Large intestine (tissue), 3 donors: ENCODE measurements around the gene DLGAP4. TPM values are rescaled to one million over a fixed set of nuclear protein-coding genes. Genes with fewer than 3 reads are reported as not detected.

Source experiments
- DNase-seq, 2 donors: peaks; one replicate each; pipeline versions ENCODE4 v3.0.0 to v3.0.0-alpha.2; 2013
- H3K27ac ChIP-seq: one replicate; pipeline ENCODE4 v1.5.1; 2013; ENCODE audit warnings: low read length
- H3K27me3 ChIP-seq: 2 replicates; pipeline ENCODE4 v1.6.1; 2013; ENCODE audit warnings: low read length; ENCODE audit not compliant: control insufficient read depth, insufficient read depth
- H3K36me3 ChIP-seq: 2 replicates; pipeline ENCODE4 v1.6.1; 2013; ENCODE audit warnings: low read length; ENCODE audit not compliant: control insufficient read depth, insufficient read depth
- H3K4me1 ChIP-seq: one replicate; pipeline ENCODE4 v1.6.1; 2013; ENCODE audit warnings: low read length; ENCODE audit not compliant: control insufficient read depth, insufficient read depth
- H3K4me3 ChIP-seq: one replicate; pipeline ENCODE4 v1.5.1; 2013; ENCODE audit warnings: low read length
- H3K9me3 ChIP-seq: one replicate; pipeline ENCODE4 v1.6.1; 2013; ENCODE audit warnings: mild to moderate bottlenecking, low read depth, low read length, moderate library complexity; ENCODE audit not compliant: control insufficient read depth
- WGBS: methylation state at CpG from one replicate; pipeline ENCODE4 v1.1.5; 2013; ENCODE audit warnings: low lambda C conversion rate; ENCODE audit not compliant: insufficient coverage; 5-methylcytosine and 5-hydroxymethylcytosine counted together
- polyA plus RNA-seq: library from polyadenylated mRNA; unstranded; fragments of 120-200 nt; gene quantifications from one replicate; pipeline ENCODE4 v1.2.1, GENCODE V29; 2013

DLGAP4 gene
- polyA plus RNA-seq, 1 donor = 43.1 TPM

- Histone ChIP-seq H3K36me3 (no peaks in the 10 kb centered on the region), H3K9me3 (peaks cover 4% of the 10 kb centered on the region), H3K27ac (no peak overlapping the region), H3K4me1 (no peaks in the 10 kb centered on the region), H3K27me3 (peaks cover 7% of the 10 kb centered on the region), H3K4me3 (no peak overlapping the region)
- no CpG with 5 or more reads among the region's 3 CpGs for WGBS
- no peak for DNase-seq
Measured at GRCh38 chr20:36317675-36318074, 11.5 kb downstream of the DLGAP4 start.

GRCh38 chr20:36318166-36318565 is 12.0 kb downstream of the DLGAP4 start:
- no peaks in the 10 kb centered on the region for H3K36me3 ChIP-seq
- H3K27me3 ChIP-seq = peaks cover 2% of the 10 kb centered on the region
- no peaks in the 10 kb centered on the region for H3K4me1 ChIP-seq
- no peak overlapping the region for H3K27ac ChIP-seq
- H3K4me3 ChIP-seq = no peak overlapping the region
- no peak for DNase-seq
- WGBS = no CpG with 5 or more reads among the region's 3 CpGs
- H3K9me3 ChIP-seq = peaks cover 4% of the 10 kb centered on the region

- WGBS = no CpG with 5 or more reads among the region's 12 CpGs
Measured at GRCh38 chr20:36319356-36320260, 13.5 kb downstream of the DLGAP4 start.

GRCh38 chr20:36320261-36320897 is 14.2 kb downstream of the DLGAP4 start:
- Histone ChIP-seq H3K4me3 (no peak overlapping the region), H3K27ac (no peak overlapping the region), H3K36me3 (no peaks in the 10 kb centered on the region), H3K4me1 (no peaks in the 10 kb centered on the region), H3K27me3 (no peaks in the 10 kb centered on the region), H3K9me3 (no peaks in the 10 kb centered on the region)
- no CpG with 5 or more reads among the region's 8 CpGs for WGBS
- no peak for DNase-seq

More at GRCh38 chr20:36319356-36320260, 13.5 kb downstream of the DLGAP4 start:
- Histone ChIP-seq H3K27me3 (no peaks in the 10 kb centered on the region), H3K36me3 (no peaks in the 10 kb centered on the region), H3K4me3 (no peak overlapping the region), H3K27ac (no peak overlapping the region), H3K4me1 (no peaks in the 10 kb centered on the region), H3K9me3 (peaks cover 3% of the 10 kb centered on the region)
- DNase-seq = no peak

- H3K4me1 ChIP-seq = no peaks in the 10 kb centered on the region
- no peak overlapping the region for H3K27ac ChIP-seq
- H3K4me3 ChIP-seq = no peak overlapping the region
- no peaks in the 10 kb centered on the region for H3K27me3 ChIP-seq
- no peaks in the 10 kb centered on the region for H3K9me3 ChIP-seq
- H3K36me3 ChIP-seq = no peaks in the 10 kb centered on the region
- no peak for DNase-seq
- WGBS = 100% methylated on average over 1 of the region's 24 CpGs
Measured at GRCh38 chr20:36320898-36321695, 15.0 kb downstream of the DLGAP4 start.

GRCh38 chr20:36322131-36322530 is 16.0 kb downstream of the DLGAP4 start:
- H3K4me1 ChIP-seq = no peaks in the 10 kb centered on the region
- no peaks in the 10 kb centered on the region for H3K9me3 ChIP-seq
- H3K36me3 ChIP-seq = no peaks in the 10 kb centered on the region
- no peak for DNase-seq
- no peak overlapping the region for H3K4me3 ChIP-seq
- WGBS = 60% methylated on average over 1 of the region's 5 CpGs
- no peak overlapping the region for H3K27ac ChIP-seq
- no peaks in the 10 kb centered on the region for H3K27me3 ChIP-seq

GRCh38 chr20:36330091-36330490 is 24.0 kb downstream of the DLGAP4 start:
- no peaks in the 10 kb centered on the region for H3K36me3 ChIP-seq
- H3K4me3 ChIP-seq = no peak overlapping the region
- WGBS = no CpG with 5 or more reads among the region's 5 CpGs
- no peaks in the 10 kb centered on the region for H3K9me3 ChIP-seq
- peaks cover 31% of the 10 kb centered on the region for H3K27me3 ChIP-seq
- DNase-seq = no peak
- no peak overlapping the region for H3K27ac ChIP-seq
- H3K4me1 ChIP-seq = no peaks in the 10 kb centered on the region

- Histone ChIP-seq H3K4me1 (no peaks in the 10 kb centered on the region), H3K9me3 (no peaks in the 10 kb centered on the region), H3K4me3 (no peak overlapping the region), H3K36me3 (no peaks in the 10 kb centered on the region), H3K27ac (no peak overlapping the region), H3K27me3 (peaks cover 40% of the 10 kb centered on the region)
- DNase-seq = no peak
- WGBS = no CpG with 5 or more reads among the region's 7 CpGs
Measured at GRCh38 chr20:36331209-36331608, 25.1 kb downstream of the DLGAP4 start.

GRCh38 chr20:36333841-36334240 is 27.7 kb downstream of the DLGAP4 start:
- peaks cover 49% of the 10 kb centered on the region for H3K27me3 ChIP-seq

More at GRCh38 chr20:36333841-36334240, 27.7 kb downstream of the DLGAP4 start:
- no peaks in the 10 kb centered on the region for H3K4me1 ChIP-seq
- H3K9me3 ChIP-seq = no peaks in the 10 kb centered on the region
- H3K4me3 ChIP-seq = no peak overlapping the region
- no peaks in the 10 kb centered on the region for H3K36me3 ChIP-seq
- no peak overlapping the region for H3K27ac ChIP-seq
- no CpG with 5 or more reads among the region's 5 CpGs for WGBS
- DNase-seq = no peak
